Endothelial cell of umbilical vein (primary cell): ENCODE results near the gene USH1C. TPM values are rescaled to one million over a fixed set of nuclear protein-coding genes. Genes with fewer than 3 reads are reported as not detected.

Source experiments
- BruUV-seq: library from RNA; stranded (reverse); fragments of 400-500 nt; replicated peaks from 2 replicates; lab custom pipeline; 2021; lab: Mats Ljungman, UMichigan
- CTCF ChIA-PET: fragments of 300-600, 350-600 bp; sonication (Branson Sonifier 250); formaldehyde crosslinking; loops from one replicate; lab custom pipeline; 2021; ENCODE audit warnings: antibody characterized with exemption, inconsistent platforms; lab: Charles Lee
- POLR2A ChIA-PET: fragments of 300-600, 350-600 bp; sonication (Branson Sonifier 250); formaldehyde crosslinking; loops from one replicate; lab custom pipeline; 2021; ENCODE audit warnings: antibody characterized with exemption, inconsistent platforms; lab: Charles Lee
- DNase-seq: peaks from one replicate; pipeline ENCODE4 v3.0.0-alpha.2; 2011; ENCODE audit warnings: low read depth, low spot score
- FAIRE-seq: peaks from 2 replicates; lab custom pipeline; 2011; peaks lifted over from hg19 to GRCh38; lab: Jason Lieb, UNC
- H2AFZ ChIP-seq: 2 replicates; pipeline ENCODE4 v1.6.0; 2012; ENCODE audit warnings: low read depth, low read length, control low read depth, inconsistent platforms
- H3K27ac ChIP-seq: 2 replicates; pipeline ENCODE4 v1.5.1; 2011; ENCODE audit warnings: low read depth, mild to moderate bottlenecking, control low read depth, low read length, moderate library complexity; ENCODE audit not compliant: insufficient read depth
- H3K27me3 ChIP-seq, 2 experiments: 2 replicates each; pipeline versions ENCODE4 v1.6.0 to v1.6.1; 2011; ENCODE audit warnings: low read length in 2 of 2, mixed read lengths in 1 of 2; ENCODE audit not compliant: control insufficient read depth in 2 of 2, insufficient read depth in 2 of 2
- H3K36me3 ChIP-seq, 2 experiments: 2 replicates in 1 of 2; 3 replicates in 1 of 2; pipeline ENCODE4 v1.5.1; 2011; ENCODE audit warnings: low read length in 2 of 2, mild to moderate bottlenecking in 1 of 2, moderate library complexity in 1 of 2; ENCODE audit not compliant: control insufficient read depth in 2 of 2, insufficient read depth in 2 of 2; ENCODE audit errors: extremely low read depth in 1 of 2
- H3K4me1 ChIP-seq: 3 replicates; pipeline ENCODE4 v1.5.1; 2011; ENCODE audit warnings: mild to moderate bottlenecking, low read length; ENCODE audit not compliant: control insufficient read depth, insufficient read depth; ENCODE audit errors: extremely low read depth
- H3K4me2 ChIP-seq: 2 replicates; pipeline ENCODE4 v1.6.1; 2011; ENCODE audit warnings: low read length, control low read depth, mixed read lengths; ENCODE audit not compliant: insufficient read depth
- H3K4me3 ChIP-seq, 3 experiments: fragments of 200-600 bp in 1 of 3; sonication (generic), shearing (Covaris generic) in 1 of 3; replicated peaks in 1 of 3; 2 replicates each; pipeline ENCODE4 v1.5.1; 2011 to 2016; ENCODE audit warnings: control low read depth in 3 of 3, low read length in 3 of 3, mild to moderate bottlenecking in 2 of 3, inconsistent platforms in 1 of 3, low read depth in 1 of 3, moderate library complexity in 1 of 3; ENCODE audit not compliant: insufficient read depth in 1 of 3
- H3K79me2 ChIP-seq: 2 replicates; pipeline ENCODE4 v1.6.0; 2012; ENCODE audit warnings: low read length, inconsistent platforms; ENCODE audit not compliant: control insufficient read depth, insufficient read depth
- H3K9ac ChIP-seq: replicated peaks from 2 replicates; pipeline ENCODE3; 2011; ENCODE audit warnings: low read length, control low read depth; ENCODE audit not compliant: insufficient read depth; ENCODE audit errors: extremely low read depth
- H3K9me1 ChIP-seq: replicated peaks from 3 replicates; pipeline ENCODE4 v1.6.0; 2011; ENCODE audit warnings: mild to moderate bottlenecking, low read length; ENCODE audit not compliant: control insufficient read depth, insufficient read depth; ENCODE audit errors: extremely low read depth
- H3K9me3 ChIP-seq: replicated peaks from 2 replicates; pipeline ENCODE4 v1.5.1; 2012; ENCODE audit warnings: low read length, inconsistent platforms; ENCODE audit not compliant: control insufficient read depth, insufficient read depth
- H4K20me1 ChIP-seq: replicated peaks from 2 replicates; pipeline ENCODE3; 2011; ENCODE audit warnings: mild to moderate bottlenecking, low read length; ENCODE audit not compliant: control insufficient read depth, insufficient read depth; ENCODE audit errors: extremely low read depth
- CTCF ChIP-seq, 2 donors: IDR thresholded peaks; 1 replicate in 1 of 2; 2 replicates in 1 of 2; pipeline ENCODE4 v1.5.1; 2011; ENCODE audit warnings: low read length in 2 of 2, mild to moderate bottlenecking in 2 of 2, moderate library complexity in 2 of 2, control low read depth in 1 of 2, inconsistent platforms in 1 of 2, low read depth in 1 of 2; ENCODE audit not compliant: insufficient read depth in 1 of 2; ENCODE audit errors: extremely low read depth in 1 of 2
- EZH2 ChIP-seq: IDR thresholded peaks from 2 replicates; pipeline ENCODE4 v1.6.1; 2012; ENCODE audit warnings: borderline replicate concordance, low read depth, mild to moderate bottlenecking, moderate library complexity, low read length, inconsistent platforms; ENCODE audit not compliant: severe bottlenecking
- FOS ChIP-seq: IDR thresholded peaks from 2 replicates; pipeline ENCODE4 v1.6.1; 2011; ENCODE audit warnings: mild to moderate bottlenecking, low read length, moderate library complexity, borderline replicate concordance; ENCODE audit not compliant: insufficient read depth
- GATA2 ChIP-seq: IDR thresholded peaks from 2 replicates; pipeline ENCODE4 v1.7.0; 2011; ENCODE audit warnings: low read depth, mild to moderate bottlenecking, moderate library complexity, mixed read lengths, low read length; ENCODE audit not compliant: insufficient read length, insufficient read depth
- JUN ChIP-seq: IDR thresholded peaks from 2 replicates; pipeline ENCODE4 v1.6.1; 2011; ENCODE audit warnings: borderline replicate concordance, low read depth; ENCODE audit not compliant: insufficient read length, insufficient read depth
- MAX ChIP-seq: IDR thresholded peaks from 2 replicates; pipeline ENCODE4 v1.6.1; 2011; ENCODE audit not compliant: insufficient read depth, insufficient read length
- MYC ChIP-seq: IDR thresholded peaks from one replicate; pipeline ENCODE4 v1.6.1; 2011; ENCODE audit warnings: mild to moderate bottlenecking, low read depth, low read length
- POLR2A ChIP-seq: IDR thresholded peaks from 2 replicates; pipeline ENCODE4 v1.6.1; 2012; ENCODE audit warnings: low read depth, mild to moderate bottlenecking, control low read depth, low read length
- POLR2AphosphoS5 ChIP-seq: IDR thresholded peaks from 2 replicates; pipeline ENCODE4 v1.6.1; 2012; ENCODE audit warnings: low read depth, mild to moderate bottlenecking, control low read depth, low read length, moderate library complexity; ENCODE audit not compliant: insufficient read depth
- dilution Hi-C: fragments of 300-500 bp; cut with MboI; formaldehyde crosslinking; loops from one replicate; pipeline ENCODE4 v1.15.0; 2019; ENCODE audit warnings: low sequenced_read_pairs; ENCODE audit not compliant: extremely low pct_ligation_motif_present
- intact Hi-C: fragments of 100-400 bp; cut with micrococcal nuclease; formaldehyde crosslinking; loops from one replicate; pipeline ENCODE4 v1.10.0; 2022
- polyA plus RNA-seq, 4 experiments: library from polyadenylated mRNA; depleted of rRNA in 3 of 4; stranded (reverse) in 3 of 4; unstranded in 1 of 4; fragments of >200 nt; gene quantifications; 2 replicates each; pipeline versions ENCODE4 v1.2.1 to v1.2.3, GENCODE V29; 2011 to 2012; ENCODE audit warnings: missing spikeins in 1 of 4
- total RNA-seq: library from RNA; stranded (reverse); gene quantifications from 2 replicates; pipeline ENCODE4 v1.2.3, GENCODE V29; 2021

USH1C gene
- total and polyA plus RNA-seq, 2 donors (not counting 3 experiments of a cell fraction or from before 2014, with no cell fraction given): not detected

- dilution Hi-C loops (no loop called here), intact Hi-C loops (no loop called here)
- BruUV-seq: no TSS peak
- no peaks in the 10 kb centered on the region for H3K9me1 ChIP-seq
- no peaks in the 10 kb centered on the region for H3K79me2 ChIP-seq
- no peaks in the 10 kb centered on the region for H3K4me1 ChIP-seq
- no peak for DNase-seq
- peaks cover 0 to 4% of the 10 kb centered on the region in 2 experiments for H3K27me3 ChIP-seq
- TF ChIP-seq JUN (no peak), POLR2AphosphoS5 (no peak), FOS (no peak), CTCF (IDR thresholded peaks at IDR 0.05; ENCODE audit: extremely low read depth in 1 of 2, insufficient read depth in 1 of 2, low read depth in 1 of 2, low read length in 2 of 2) (no peak), GATA2 (no peak), MAX (no peak), MYC (no peak), EZH2 (no peak), POLR2A (no peak)
- H3K36me3 ChIP-seq: no peaks in the 10 kb centered on the region
- H4K20me1 ChIP-seq: no peaks in the 10 kb centered on the region
- no peak overlapping the region for H3K27ac ChIP-seq
- H3K9ac ChIP-seq: no peak overlapping the region
- H3K4me2 ChIP-seq: no peak overlapping the region
- FAIRE-seq: no peak
- ChIA-PET POLR2A (no interaction called here), CTCF (interaction anchor here (1.0 kb wide), 1 partner anchor 23 kb away, joined by 3 read pairs; no protein-coding TSS in a partner anchor)
- no peaks in the 10 kb centered on the region for H3K9me3 ChIP-seq
- no peak overlapping the region for H3K4me3 ChIP-seq
- H2AFZ ChIP-seq: no peak overlapping the region
These were observed 7.3 kb upstream of the USH1C start for GRCh38 chr11:17551347-17552040.
